ENCODE data around the gene FDXR. TPM values are rescaled to one million over a fixed set of nuclear protein-coding genes. Genes with fewer than 3 reads are reported as not detected.

Gene FDXR
- total RNA-seq, 1 donor from 2014 or later: 34.2 TPM

DNA sequence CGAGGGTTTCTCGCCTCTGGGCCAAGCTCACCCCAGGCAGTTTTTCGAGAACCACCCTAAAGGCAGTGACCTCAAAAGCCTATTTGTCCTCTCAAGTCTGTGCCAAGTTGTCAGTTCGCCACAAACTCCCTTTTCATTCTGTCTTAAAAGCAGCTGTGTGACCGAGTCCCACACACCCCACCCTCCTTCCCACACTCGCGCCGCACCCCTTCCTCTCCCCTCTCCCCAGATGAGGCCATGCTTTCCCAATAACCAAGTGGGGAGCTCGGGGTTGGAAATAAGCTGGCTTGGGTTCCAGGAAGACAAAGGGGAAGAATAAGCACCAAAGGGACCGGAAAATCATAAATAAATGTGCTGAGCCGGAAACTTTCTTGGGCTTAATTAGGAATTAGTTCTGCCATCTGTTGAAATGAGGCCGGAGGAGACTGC lies 49.8 kb downstream of the FDXR start:
- Mint-ChIP-seq H3K27ac (ENCODE audit: unreplicated experiment) (no peak overlapping the region), H3K9me3 (ENCODE audit: unreplicated experiment) (no peaks in the 10 kb centered on the region), H3K27me3 (ENCODE audit: low read depth, unreplicated experiment) (peaks cover 4% of the 10 kb centered on the region), H3K4me1 (ENCODE audit: low read depth, unreplicated experiment) (no peaks in the 10 kb centered on the region), H3K36me3 (ENCODE audit: low read depth, unreplicated experiment) (peaks cover 28% of the 10 kb centered on the region), H3K4me3 (ENCODE audit: unreplicated experiment) (no peak overlapping the region)
- H3K27me3 ChIP-seq (ENCODE audit: insufficient read depth, low read length): no peaks in the 10 kb centered on the region
- no peaks in the 10 kb centered on the region for H3K36me3 ChIP-seq (ENCODE audit: insufficient read depth, low read length)
- H2AFZ ChIP-seq (ENCODE audit: low read depth, low read length): no peak overlapping the region
- no peak overlapping the region for H3K4me3 ChIP-seq (ENCODE audit: insufficient read depth, low read depth, low read length)
- H4K20me1 ChIP-seq (ENCODE audit: insufficient read depth, low read length): peaks cover 30% of the 10 kb centered on the region
- no peaks in the 10 kb centered on the region for H3K4me1 ChIP-seq (ENCODE audit: insufficient read depth, low read length)
- TF ChIP-seq, protein P1, sequence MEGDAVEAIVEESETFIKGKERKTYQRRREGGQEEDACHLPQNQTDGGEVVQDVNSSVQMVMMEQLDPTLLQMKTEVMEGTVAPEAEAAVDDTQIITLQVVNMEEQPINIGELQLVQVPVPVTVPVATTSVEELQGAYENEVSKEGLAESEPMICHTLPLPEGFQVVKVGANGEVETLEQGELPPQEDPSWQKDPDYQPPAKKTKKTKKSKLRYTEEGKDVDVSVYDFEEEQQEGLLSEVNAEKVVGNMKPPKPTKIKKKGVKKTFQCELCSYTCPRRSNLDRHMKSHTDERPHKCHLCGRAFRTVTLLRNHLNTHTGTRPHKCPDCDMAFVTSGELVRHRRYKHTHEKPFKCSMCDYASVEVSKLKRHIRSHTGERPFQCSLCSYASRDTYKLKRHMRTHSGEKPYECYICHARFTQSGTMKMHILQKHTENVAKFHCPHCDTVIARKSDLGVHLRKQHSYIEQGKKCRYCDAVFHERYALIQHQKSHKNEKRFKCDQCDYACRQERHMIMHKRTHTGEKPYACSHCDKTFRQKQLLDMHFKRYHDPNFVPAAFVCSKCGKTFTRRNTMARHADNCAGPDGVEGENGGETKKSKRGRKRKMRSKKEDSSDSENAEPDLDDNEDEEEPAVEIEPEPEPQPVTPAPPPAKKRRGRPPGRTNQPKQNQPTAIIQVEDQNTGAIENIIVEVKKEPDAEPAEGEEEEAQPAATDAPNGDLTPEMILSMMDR (IDR thresholded peaks at IDR 0.05; ENCODE audit: insufficient read depth, low read depth, low read length): no peak
- TF ChIP-seq EZH2 (IDR thresholded peaks at IDR 0.05; ENCODE audit: insufficient read depth, low read length): no peak
- H3K9me3 ChIP-seq (ENCODE audit: insufficient read depth, low read depth, low read length): no peaks in the 10 kb centered on the region
- H3K79me2 ChIP-seq (ENCODE audit: insufficient read depth, low read length): no peaks in the 10 kb centered on the region
- no peak overlapping the region for H3K4me2 ChIP-seq (ENCODE audit: low read length)
- no peak overlapping the region for H3K27ac ChIP-seq (ENCODE audit: low read depth, low read length)
- DNase-seq (ENCODE audit: low read depth) (no peak), FAIRE-seq (no peak)
- no peak overlapping the region for H3K9ac ChIP-seq (ENCODE audit: low read length)

DNA sequence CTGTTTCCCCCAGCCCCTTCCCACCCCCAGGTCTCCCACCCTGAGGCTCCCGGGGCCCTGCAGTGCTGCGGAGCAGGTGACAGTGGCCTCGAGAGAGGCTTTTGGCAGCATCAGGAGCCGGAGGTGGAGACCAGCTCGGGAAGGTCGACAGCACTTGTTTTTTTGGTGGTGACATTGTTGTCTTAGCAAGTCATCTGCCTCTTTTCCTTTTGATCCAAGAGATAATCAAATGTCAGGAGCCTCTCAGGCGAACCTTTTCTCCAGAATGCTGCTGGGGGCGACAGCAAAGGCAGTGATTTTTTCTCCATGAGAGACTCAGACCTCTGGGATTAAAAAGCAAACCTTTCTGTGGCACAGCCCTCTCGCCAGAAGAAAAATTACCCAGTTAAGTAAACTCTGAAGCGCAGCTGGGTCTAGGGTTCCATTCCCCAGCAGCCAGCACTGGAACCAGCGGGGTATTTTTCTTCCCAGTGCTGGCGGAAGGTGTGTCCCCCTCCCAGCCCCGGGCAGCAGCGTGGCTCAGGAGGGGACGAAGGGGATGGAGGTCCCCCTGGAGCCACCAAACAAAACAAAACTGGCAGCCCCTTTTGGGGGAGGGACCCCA lies 50.4 kb downstream of the FDXR start:
- Histone ChIP-seq H3K4me1 (ENCODE audit: insufficient read depth, low read length) (no peaks in the 10 kb centered on the region), H3K27ac (ENCODE audit: low read depth, low read length) (no peak overlapping the region), H3K4me3 (ENCODE audit: insufficient read depth, low read depth, low read length) (no peak overlapping the region), H3K27me3 (ENCODE audit: insufficient read depth, low read length) (no peaks in the 10 kb centered on the region), H3K36me3 (ENCODE audit: insufficient read depth, low read length) (no peaks in the 10 kb centered on the region), H3K9me3 (ENCODE audit: insufficient read depth, low read depth, low read length) (no peaks in the 10 kb centered on the region), H4K20me1 (ENCODE audit: insufficient read depth, low read length) (peaks cover 34% of the 10 kb centered on the region), H3K9ac (ENCODE audit: low read length) (no peak overlapping the region), H3K79me2 (ENCODE audit: insufficient read depth, low read length) (no peaks in the 10 kb centered on the region), H3K4me2 (ENCODE audit: low read length) (no peak overlapping the region), H2AFZ (ENCODE audit: low read depth, low read length) (no peak overlapping the region)
- H3K27me3 Mint-ChIP-seq (ENCODE audit: low read depth, unreplicated experiment): peaks cover 4% of the 10 kb centered on the region
- FAIRE-seq (no peak), DNase-seq (ENCODE audit: low read depth) (no peak)
- H3K9me3 Mint-ChIP-seq (ENCODE audit: unreplicated experiment): no peaks in the 10 kb centered on the region
- H3K4me1 Mint-ChIP-seq (ENCODE audit: low read depth, unreplicated experiment): no peaks in the 10 kb centered on the region
- no peak overlapping the region for H3K27ac Mint-ChIP-seq (ENCODE audit: unreplicated experiment)
- H3K4me3 Mint-ChIP-seq (ENCODE audit: unreplicated experiment): no peak overlapping the region
- TF ChIP-seq, protein P1 (IDR thresholded peaks at IDR 0.05; ENCODE audit: insufficient read depth, low read depth, low read length): no peak
- no peak for TF ChIP-seq EZH2 (IDR thresholded peaks at IDR 0.05; ENCODE audit: insufficient read depth, low read length)
- H3K36me3 Mint-ChIP-seq (ENCODE audit: low read depth, unreplicated experiment): peaks cover 33% of the 10 kb centered on the region

DNA sequence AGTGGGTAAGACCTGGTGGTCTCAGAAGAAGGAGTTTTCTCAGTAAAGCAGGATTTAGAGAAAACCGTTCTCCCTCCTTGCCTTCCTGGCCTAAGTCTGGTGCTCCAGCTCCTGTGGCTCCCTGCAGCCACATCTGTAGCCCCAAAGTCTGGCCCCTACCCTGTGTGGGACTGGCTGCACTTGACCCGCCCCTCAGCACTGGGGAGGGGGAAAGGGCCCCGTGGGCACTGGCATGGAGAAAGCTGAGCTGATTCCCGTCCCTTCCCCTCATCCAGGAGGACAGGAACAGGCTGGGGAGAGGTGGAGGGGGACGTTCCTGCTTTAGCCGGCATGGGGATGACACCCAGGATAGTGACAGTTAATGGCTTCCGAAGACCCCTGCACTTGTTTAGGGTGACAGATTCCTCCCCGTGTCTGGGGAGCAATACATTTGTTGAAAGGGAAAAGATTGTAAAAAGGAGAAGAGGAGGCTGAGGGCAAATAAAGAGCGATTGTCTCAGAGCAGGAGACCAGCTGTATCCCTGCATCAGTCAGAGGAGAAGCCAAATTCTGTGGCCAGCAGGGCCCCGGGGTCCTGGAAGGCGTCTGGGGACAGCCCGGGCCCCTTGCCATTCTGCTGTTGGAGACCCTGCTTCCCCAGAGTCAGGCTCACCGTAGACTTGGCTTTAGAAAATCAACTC lies 51.0 kb downstream of the FDXR start:
- Histone ChIP-seq H3K27ac (ENCODE audit: low read depth, low read length) (no peak overlapping the region), H3K27me3 (ENCODE audit: insufficient read depth, low read length) (no peaks in the 10 kb centered on the region), H3K9me3 (ENCODE audit: insufficient read depth, low read depth, low read length) (no peaks in the 10 kb centered on the region), H2AFZ (ENCODE audit: low read depth, low read length) (no peak overlapping the region), H3K4me3 (ENCODE audit: insufficient read depth, low read depth, low read length) (no peak overlapping the region), H4K20me1 (ENCODE audit: insufficient read depth, low read length) (peaks cover 41% of the 10 kb centered on the region), H3K36me3 (ENCODE audit: insufficient read depth, low read length) (no peaks in the 10 kb centered on the region), H3K79me2 (ENCODE audit: insufficient read depth, low read length) (no peaks in the 10 kb centered on the region), H3K9ac (ENCODE audit: low read length) (no peak overlapping the region), H3K4me1 (ENCODE audit: insufficient read depth, low read length) (no peaks in the 10 kb centered on the region), H3K4me2 (ENCODE audit: low read length) (no peak overlapping the region)
- Mint-ChIP-seq H3K36me3 (ENCODE audit: low read depth, unreplicated experiment) (peaks cover 37% of the 10 kb centered on the region), H3K27ac (ENCODE audit: unreplicated experiment) (no peak overlapping the region), H3K27me3 (ENCODE audit: low read depth, unreplicated experiment) (peaks cover 4% of the 10 kb centered on the region), H3K4me3 (ENCODE audit: unreplicated experiment) (no peak overlapping the region), H3K9me3 (ENCODE audit: unreplicated experiment) (no peaks in the 10 kb centered on the region), H3K4me1 (ENCODE audit: low read depth, unreplicated experiment) (no peaks in the 10 kb centered on the region)
- TF ChIP-seq, protein P1 (IDR thresholded peaks at IDR 0.05; ENCODE audit: insufficient read depth, low read depth, low read length): no peak
- no peak for TF ChIP-seq EZH2 (IDR thresholded peaks at IDR 0.05; ENCODE audit: insufficient read depth, low read length)
- DNase-seq (ENCODE audit: low read depth) (no peak), FAIRE-seq (no peak)

Data from astrocyte (in vitro differentiated cells and primary cell).